Measurements from ENCODE around the gene PDGFC.
"Not testable (repeated sequence)": the region's sequence is repeated elsewhere in the genome, so short reads cannot be mapped to it uniquely, and the experiment has no call there.

PDGFC gene

GRCh38 chr4:156949373-156949814 lies 22.2 kb downstream of the PDGFC start:
- no peak for DNase-seq

GRCh38 chr4:156948738-156949137 lies 22.9 kb downstream of the PDGFC start:
- no peak for DNase-seq

GRCh38 chr4:156948133-156948532 lies 23.5 kb downstream of the PDGFC start:
- DNase-seq = no peak

- DNase-seq = no peak
Observed at GRCh38 chr4:156946516-156947424, 24.8 kb downstream of the PDGFC start.

GRCh38 chr4:156945532-156945931 lies 26.1 kb downstream of the PDGFC start:
- DNase-seq = no peak

- DNase-seq = no peak
Observed at GRCh38 chr4:156942991-156943390, 28.6 kb downstream of the PDGFC start.

- DNase-seq = no peak
Observed at GRCh38 chr4:156941940-156942548, 29.6 kb downstream of the PDGFC start.

- no peak for DNase-seq
Observed at GRCh38 chr4:156939801-156940200, 31.8 kb downstream of the PDGFC start.

GRCh38 chr4:156939139-156939538 lies 32.5 kb downstream of the PDGFC start:
- DNase-seq = no peak

- no peak for DNase-seq
Observed at GRCh38 chr4:156934259-156934635, 37.4 kb downstream of the PDGFC start.

- no peak for DNase-seq
Observed at GRCh38 chr4:156933633-156934258, 37.9 kb downstream of the PDGFC start.

- not testable (repeated sequence) for DNase-seq
Observed at GRCh38 chr4:156932360-156932759, 39.2 kb downstream of the PDGFC start.

- no peak for DNase-seq
Observed at GRCh38 chr4:156931267-156931666, 40.3 kb downstream of the PDGFC start.

GRCh38 chr4:156929386-156930105 lies 42.1 kb downstream of the PDGFC start:
- DNase-seq = no peak

GRCh38 chr4:156924774-156925315 lies 46.8 kb downstream of the PDGFC start:
- DNase-seq = no peak

GRCh38 chr4:156923525-156923924 lies 48.1 kb downstream of the PDGFC start:
- DNase-seq = no peak

- no peak for DNase-seq
Observed at GRCh38 chr4:156915221-156915620, 56.4 kb downstream of the PDGFC start.

GRCh38 chr4:156913234-156913633 lies 58.4 kb downstream of the PDGFC start:
- DNase-seq = no peak

GRCh38 chr4:156909010-156909409 lies 62.6 kb downstream of the PDGFC start:
- no peak for DNase-seq

GRCh38 chr4:156906325-156906724 lies 65.3 kb downstream of the PDGFC start:
- no peak for DNase-seq

GRCh38 chr4:156901871-156902270 lies 69.7 kb downstream of the PDGFC start:
- DNase-seq = no peak

- no peak for DNase-seq
Observed at GRCh38 chr4:156898373-156899117, 73.1 kb downstream of the PDGFC start.
